H9 (cell line): Measurements from ENCODE around the gene MGST2. TPM values are rescaled to one million over a fixed set of nuclear protein-coding genes. Genes with fewer than 3 reads are reported as not detected.

ENCODE experiments used
- DNase-seq: peaks from one replicate; pipeline ENCODE4 v3.0.0-alpha.2; 2017
- H2AFZ ChIP-seq: one replicate; pipeline ENCODE4 v1.6.1; 2013; ENCODE audit warnings: mild to moderate bottlenecking, low read length, control low read depth, moderate library complexity
- H2AK5ac ChIP-seq: 2 replicates; pipeline ENCODE4 v1.6.1; 2013; ENCODE audit warnings: low read length, control low read depth, mixed read lengths; ENCODE audit not compliant: insufficient read length
- H2BK120ac ChIP-seq: one replicate; pipeline ENCODE4 v1.6.1; 2013; ENCODE audit warnings: low read depth, mild to moderate bottlenecking, low read length, control low read depth, inconsistent platforms; ENCODE audit not compliant: poor library complexity, severe bottlenecking
- H2BK12ac ChIP-seq: 2 replicates; pipeline ENCODE4 v1.6.1; 2013; ENCODE audit warnings: low read length, control low read depth, mixed read lengths, low read depth; ENCODE audit not compliant: insufficient read length
- H2BK15ac ChIP-seq: 2 replicates; pipeline ENCODE4 v1.6.1; 2013; ENCODE audit warnings: low read depth, low read length, control low read depth
- H2BK20ac ChIP-seq: one replicate; pipeline ENCODE4 v1.6.1; 2013; ENCODE audit warnings: low read depth, mild to moderate bottlenecking, low read length, control low read depth, inconsistent platforms; ENCODE audit not compliant: poor library complexity, severe bottlenecking
- H2BK5ac ChIP-seq: 2 replicates; pipeline ENCODE4 v1.6.1; 2013; ENCODE audit warnings: low read length, control low read depth, mixed read lengths; ENCODE audit not compliant: insufficient read length
- H3K14ac ChIP-seq: 2 replicates; pipeline ENCODE4 v1.6.1; 2013; ENCODE audit warnings: low read length, control low read depth; ENCODE audit not compliant: insufficient read depth
- H3K18ac ChIP-seq: 2 replicates; pipeline ENCODE4 v1.6.1; 2013; ENCODE audit warnings: low read depth, mild to moderate bottlenecking, mixed read lengths, low read length, control low read depth; ENCODE audit not compliant: insufficient read length
- H3K23ac ChIP-seq: 2 replicates; pipeline ENCODE4 v1.6.1; 2013; ENCODE audit warnings: low read length, control low read depth, mixed read lengths, low read depth; ENCODE audit not compliant: insufficient read length
- H3K23me2 ChIP-seq: 2 replicates; pipeline ENCODE4 v1.6.1; 2013; ENCODE audit warnings: low read depth, mild to moderate bottlenecking, mixed read lengths, low read length, control low read depth; ENCODE audit not compliant: insufficient read length, poor library complexity, severe bottlenecking
- H3K27ac ChIP-seq: 2 replicates; pipeline ENCODE4 v1.5.1; 2013; ENCODE audit warnings: low read length, control low read depth, mixed read lengths, low read depth; ENCODE audit not compliant: insufficient read length
- H3K27me3 ChIP-seq: 2 replicates; pipeline ENCODE4 v1.6.1; 2013; ENCODE audit warnings: low read length, control low read depth, inconsistent platforms; ENCODE audit not compliant: insufficient read depth
- H3K4ac ChIP-seq: 2 replicates; pipeline ENCODE4 v1.6.1; 2013; ENCODE audit warnings: low read depth, mild to moderate bottlenecking, control low read depth, inconsistent platforms, low read length, moderate library complexity
- H3K4me1 ChIP-seq: 2 replicates; pipeline ENCODE4 v1.6.1; 2013; ENCODE audit warnings: low read length, control low read depth, inconsistent platforms; ENCODE audit not compliant: insufficient read depth
- H3K4me2 ChIP-seq: 2 replicates; pipeline ENCODE4 v1.6.1; 2013; ENCODE audit warnings: low read length, control low read depth, mixed read lengths; ENCODE audit not compliant: insufficient read length, insufficient read depth
- H3K56ac ChIP-seq: 2 replicates; pipeline ENCODE4 v1.6.1; 2013; ENCODE audit warnings: low read depth, mild to moderate bottlenecking, mixed read lengths, low read length, control low read depth; ENCODE audit not compliant: insufficient read length
- H3K79me1 ChIP-seq: 2 replicates; pipeline ENCODE4 v1.6.1; 2013; ENCODE audit warnings: low read depth, mild to moderate bottlenecking, moderate library complexity, low read length, control low read depth, inconsistent platforms; ENCODE audit not compliant: insufficient read depth, poor library complexity, severe bottlenecking
- H3K79me2 ChIP-seq: 2 replicates; pipeline ENCODE4 v1.6.1; 2013; ENCODE audit warnings: low read length, control low read depth, inconsistent platforms; ENCODE audit not compliant: insufficient read depth
- H3K9ac ChIP-seq: 2 replicates; pipeline ENCODE4 v1.6.1; 2013; ENCODE audit warnings: low read length, control low read depth, mixed read lengths; ENCODE audit not compliant: insufficient read length; ENCODE audit errors: extremely low read depth
- H3K9me3 ChIP-seq: one replicate; pipeline ENCODE4 v1.6.1; 2013; ENCODE audit warnings: low read depth, low read length, inconsistent platforms; ENCODE audit not compliant: control insufficient read depth
- H3T11ph ChIP-seq: one replicate; pipeline ENCODE4 v1.6.1; 2013; ENCODE audit warnings: mild to moderate bottlenecking, low read length, control low read depth, inconsistent platforms
- H4K20me1 ChIP-seq: one replicate; pipeline ENCODE4 v1.6.1; 2013; ENCODE audit not compliant: control insufficient read depth, insufficient read length, insufficient read depth
- H4K5ac ChIP-seq: 2 replicates; pipeline ENCODE4 v1.6.1; 2013; ENCODE audit warnings: low read depth, mild to moderate bottlenecking, mixed read lengths, low read length, control low read depth; ENCODE audit not compliant: insufficient read length
- H4K8ac ChIP-seq: replicated peaks from 2 replicates; pipeline ENCODE4 v1.6.1; 2013; ENCODE audit warnings: low read length, control low read depth, mixed read lengths, low read depth; ENCODE audit not compliant: insufficient read length
- H4K91ac ChIP-seq: 2 replicates; pipeline ENCODE4 v1.6.1; 2013; ENCODE audit warnings: low read depth, mild to moderate bottlenecking, moderate library complexity, mixed read lengths, low read length, control low read depth; ENCODE audit not compliant: insufficient read length
- H3K27ac Mint-ChIP-seq, 3 experiments: 2 replicates in 2 of 3; 3 replicates in 1 of 3; pipeline ENCODE4 v1.8.0; 2020 to 2021; ENCODE audit warnings: mixed read lengths in 3 of 3, mild to moderate bottlenecking in 1 of 3, moderate library complexity in 1 of 3
- H3K27me3 Mint-ChIP-seq: 2 replicates; pipeline ENCODE4 v1.8.0; 2021; ENCODE audit warnings: low read depth, mild to moderate bottlenecking, moderate library complexity, mixed read lengths
- H3K36me3 Mint-ChIP-seq, 3 experiments: 2 replicates in 2 of 3; 3 replicates in 1 of 3; pipeline ENCODE4 v1.8.0; 2020 to 2021; ENCODE audit warnings: low read depth in 3 of 3, mixed read lengths in 3 of 3; ENCODE audit not compliant: insufficient read depth in 1 of 3
- H3K4me1 Mint-ChIP-seq, 2 experiments: 2 replicates each; pipeline ENCODE4 v1.8.0; 2020; ENCODE audit warnings: mixed read lengths in 2 of 2
- H3K4me3 Mint-ChIP-seq, 2 experiments: 2 replicates in 1 of 2; 3 replicates in 1 of 2; pipeline ENCODE4 v1.8.0; 2020 to 2021; ENCODE audit warnings: mild to moderate bottlenecking in 2 of 2, mixed read lengths in 2 of 2, moderate library complexity in 1 of 2
- H3K9me3 Mint-ChIP-seq, 2 experiments: 2 replicates in 1 of 2; 3 replicates in 1 of 2; pipeline ENCODE4 v1.8.0; 2020; ENCODE audit warnings: mild to moderate bottlenecking in 2 of 2, mixed read lengths in 2 of 2, moderate library complexity in 1 of 2
- CTCF ChIP-seq: fragments of 200-600 bp; sonication (generic); conservative IDR thresholded peaks from 3 replicates; pipeline ENCODE4 v1.8.0; 2021; ENCODE audit warnings: antibody characterized with exemption, mild to moderate bottlenecking
- WGBS: extraction: QIAGEN DNeasy Blood & Tissue Kit; methylation state at CpG from one replicate; pipeline ENCODE4 v1.1.7; 2013; ENCODE audit warnings: missing lambda C conversion rate, low lambda C conversion rate, mixed read lengths; ENCODE audit not compliant: insufficient read length; ENCODE audit errors: extremely low coverage; 5-methylcytosine and 5-hydroxymethylcytosine counted together
- total RNA-seq: library from RNA; stranded (reverse); gene quantifications from 2 replicates; pipeline ENCODE4 v1.2.1, GENCODE V29; 2021

Gene MGST2
- total RNA-seq, 1 experiment from 2014 or later: 6.4 TPM

GRCh38 chr4:139743027-139743426 is 77.4 kb downstream of the MGST2 start:
- Histone ChIP-seq H3K18ac (no peak overlapping the region), H3K9ac (no peak overlapping the region), H2BK15ac (no peak overlapping the region), H2BK5ac (no peak overlapping the region), H3T11ph (no peak overlapping the region), H2BK12ac (no peak overlapping the region), H2BK20ac (no peak overlapping the region), H3K27ac (no peak overlapping the region), H4K8ac (no peak overlapping the region), H4K20me1 (no peaks in the 10 kb centered on the region), H3K4me2 (no peak overlapping the region), H3K56ac (no peak overlapping the region), H3K27me3 (no peaks in the 10 kb centered on the region), H3K79me1 (no peaks in the 10 kb centered on the region), H4K91ac (no peak overlapping the region), H2BK120ac (no peak overlapping the region), H3K23me2 (no peaks in the 10 kb centered on the region), H4K5ac (no peak overlapping the region), H3K14ac (no peak overlapping the region), H3K9me3 (no peaks in the 10 kb centered on the region), H3K4ac (no peak overlapping the region), H3K23ac (no peak overlapping the region), H2AFZ (no peak overlapping the region), H3K79me2 (no peaks in the 10 kb centered on the region), H2AK5ac (no peak overlapping the region), H3K4me1 (no peaks in the 10 kb centered on the region; the same call in 1 of the 2 replicates)
- TF ChIP-seq CTCF: no peak
- no peaks in the 10 kb centered on the region for H3K9me3 Mint-ChIP-seq
- H3K27me3 Mint-ChIP-seq: peaks cover 10% of the 10 kb centered on the region
- no peak for DNase-seq
- no peak overlapping the region for H3K4me3 Mint-ChIP-seq
- H3K4me1 Mint-ChIP-seq: peaks cover 15 to 16% of the 10 kb centered on the region in 2 experiments
- H3K36me3 Mint-ChIP-seq: no peaks in the 10 kb centered on the region; a peak in 1 of 7 replicates
- no CpG with 5 or more reads among the region's 5 CpGs for WGBS
- H3K27ac Mint-ChIP-seq: no peak overlapping the region
